HG02981 (cell line): ENCODE data around the gene SPZ1.
"Not testable (repeated sequence)": the region's sequence is repeated elsewhere in the genome, so short reads cannot be mapped to it uniquely, and the experiment has no call there.

Experiments
- ATAC-seq: cut with Tn5 transposase; IDR thresholded peaks from one replicate; pipeline ENCODE4 v1.9.1; 2021; ENCODE audit warnings: mild to moderate bottlenecking, moderate library complexity; ENCODE audit not compliant: unreplicated experiment

SPZ1 gene

DNA sequence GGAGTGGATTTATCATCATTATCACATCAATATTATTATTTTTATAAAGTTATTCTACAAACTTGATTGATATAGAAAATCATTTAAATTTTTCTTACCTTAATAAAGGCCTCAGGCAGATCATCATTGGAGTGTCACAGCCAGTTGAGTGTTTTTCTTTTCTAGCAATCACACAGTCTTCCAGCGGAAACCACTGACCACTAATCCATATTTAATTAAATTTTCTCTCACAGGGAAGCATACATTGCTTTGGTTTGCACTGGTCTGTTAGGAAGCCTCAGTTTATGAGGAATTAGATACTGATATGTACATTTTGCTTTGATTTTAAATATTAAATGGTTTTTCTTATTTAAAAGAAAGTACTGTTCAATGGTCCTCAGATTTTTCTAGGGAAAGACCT, 6.7 kb downstream of the SPZ1 start:
- ATAC-seq, result no peak

DNA sequence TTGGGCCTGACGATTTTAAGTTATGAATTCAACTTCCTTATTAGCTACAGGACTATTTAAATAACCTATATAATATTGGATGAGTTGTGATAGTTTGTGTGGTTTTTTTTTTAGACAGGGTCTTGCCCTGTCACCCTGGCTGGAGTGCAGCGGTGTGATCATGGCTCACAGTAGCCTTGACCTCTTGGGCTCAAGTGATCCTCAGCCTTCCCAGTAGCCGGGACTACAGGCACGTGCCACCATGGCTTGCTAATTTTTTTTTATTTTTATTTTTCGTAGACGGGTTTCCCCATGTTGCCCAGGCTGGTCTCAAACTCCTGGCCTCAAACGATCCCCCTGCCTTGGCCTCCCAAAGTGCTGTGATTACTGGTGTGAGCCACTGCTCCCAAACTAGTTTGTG, 17.6 kb downstream of the SPZ1 start:
- ATAC-seq, result no peak

GRCh38 chr5:80339116-80339515, 19.3 kb downstream of the SPZ1 start:
- ATAC-seq, result no peak

GRCh38 chr5:80341016-80341775, 21.4 kb downstream of the SPZ1 start:
- ATAC-seq, result no peak

DNA sequence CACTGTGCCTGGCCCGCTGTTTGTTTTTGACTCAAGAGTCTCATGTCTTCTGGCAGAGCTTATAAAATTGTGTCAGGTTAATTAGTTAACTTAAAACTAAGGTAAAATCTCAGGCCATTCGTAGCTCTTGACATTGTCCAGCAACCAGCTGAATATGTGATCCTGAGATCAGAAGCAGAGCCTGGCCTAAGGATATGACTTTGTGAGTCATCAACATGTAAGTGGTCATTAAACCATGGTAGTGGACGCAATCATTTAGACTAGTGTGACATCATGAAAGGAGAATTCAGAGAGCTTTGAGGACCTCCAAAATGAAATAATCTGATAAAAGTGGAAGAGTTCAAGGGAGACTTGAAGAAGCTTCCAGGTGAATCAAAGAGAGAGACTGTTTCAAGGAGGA, 23.3 kb downstream of the SPZ1 start:
- no peak for ATAC-seq

GRCh38 chr5:80346055-80346454, 26.3 kb downstream of the SPZ1 start:
- peak; percentile 51 for ATAC-seq

DNA sequence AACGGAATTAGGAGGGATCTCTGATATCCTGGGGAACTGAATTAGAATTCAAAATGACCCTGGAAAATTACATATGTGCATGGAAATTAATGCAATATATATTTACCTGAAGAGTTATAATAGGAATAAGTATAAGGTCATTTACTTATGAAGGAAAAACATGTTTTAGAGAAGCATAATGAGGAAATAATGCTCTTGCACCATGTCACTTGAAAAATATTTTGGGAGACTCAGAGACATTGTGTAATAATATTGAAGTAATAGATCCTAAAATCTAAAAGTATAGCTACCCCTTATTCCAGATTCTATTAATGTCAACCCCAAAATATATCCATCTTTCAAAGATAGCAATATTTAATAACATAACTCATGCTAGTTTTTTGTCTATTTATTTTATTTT, 28.4 kb downstream of the SPZ1 start:
- ATAC-seq, result no peak

GRCh38 chr5:80351019-80351418, 31.2 kb downstream of the SPZ1 start:
- ATAC-seq, result not testable (repeated sequence)

DNA sequence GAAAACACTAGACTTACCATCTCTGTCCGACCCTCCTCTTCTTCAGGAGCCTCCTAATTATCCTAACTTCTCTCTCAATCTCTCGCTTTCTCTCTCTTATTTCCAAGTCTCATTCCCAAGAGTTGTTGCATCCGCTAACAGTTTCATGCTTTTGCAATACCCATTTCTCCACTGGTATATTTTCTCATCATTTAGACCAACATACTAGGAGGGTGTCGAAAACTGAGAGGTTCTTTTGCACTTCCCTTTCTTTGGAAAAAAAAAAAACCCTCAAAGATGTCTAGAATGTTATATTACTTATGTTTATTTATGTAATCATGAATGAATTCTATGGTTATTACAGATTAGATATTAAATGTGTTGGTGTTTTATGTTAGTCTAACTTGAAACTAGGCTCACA, 35.9 kb downstream of the SPZ1 start:
- no peak for ATAC-seq

DNA sequence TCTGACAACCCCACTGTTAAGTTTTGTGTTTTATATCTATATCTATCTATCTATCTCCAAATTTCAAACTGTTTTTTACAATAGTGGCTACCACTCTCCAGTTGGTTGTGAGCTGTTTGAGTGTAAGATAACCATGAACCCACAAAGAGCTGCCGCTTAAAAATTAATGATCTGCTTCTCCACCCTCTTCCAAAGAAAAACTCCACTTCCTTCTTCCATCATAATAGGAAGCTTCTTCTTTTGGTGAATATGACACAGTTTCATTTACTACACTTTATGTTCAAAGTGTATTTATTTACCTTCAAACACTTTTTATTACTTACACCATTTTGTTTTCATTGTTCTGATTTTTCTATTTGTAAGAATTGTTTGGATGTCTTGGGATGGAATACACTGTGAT, 37.9 kb downstream of the SPZ1 start:
- ATAC-seq, result no peak

DNA sequence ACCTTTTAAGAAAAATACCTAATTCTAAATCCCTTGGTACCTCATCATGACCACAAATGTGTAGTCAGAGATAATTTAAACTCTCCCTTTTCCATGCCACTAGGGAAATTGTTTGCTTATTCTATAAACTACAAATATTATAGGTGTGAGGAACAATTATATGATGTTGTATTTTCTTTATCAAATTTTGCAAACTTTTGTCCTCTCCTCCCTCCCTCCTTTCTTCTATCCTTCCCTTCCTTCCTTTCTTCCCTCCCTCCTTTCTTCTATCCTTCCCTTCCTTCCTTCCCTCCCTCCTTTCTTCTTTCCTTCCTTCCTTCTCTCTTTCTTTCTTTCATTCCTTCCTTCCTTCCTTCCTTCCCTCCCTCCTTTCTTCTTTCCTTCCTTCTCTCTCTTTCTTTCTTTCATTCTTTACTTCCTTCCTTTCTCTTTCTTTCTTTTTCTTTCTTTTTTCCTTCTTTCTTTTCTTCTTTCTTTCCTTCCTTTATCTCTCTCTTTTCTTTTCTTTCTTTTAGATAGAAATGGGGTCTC, 41.2 kb downstream of the SPZ1 start:
- no peak for ATAC-seq

- ATAC-seq, result no peak
Measured at GRCh38 chr5:80364892-80365291, 45.1 kb downstream of the SPZ1 start.

DNA sequence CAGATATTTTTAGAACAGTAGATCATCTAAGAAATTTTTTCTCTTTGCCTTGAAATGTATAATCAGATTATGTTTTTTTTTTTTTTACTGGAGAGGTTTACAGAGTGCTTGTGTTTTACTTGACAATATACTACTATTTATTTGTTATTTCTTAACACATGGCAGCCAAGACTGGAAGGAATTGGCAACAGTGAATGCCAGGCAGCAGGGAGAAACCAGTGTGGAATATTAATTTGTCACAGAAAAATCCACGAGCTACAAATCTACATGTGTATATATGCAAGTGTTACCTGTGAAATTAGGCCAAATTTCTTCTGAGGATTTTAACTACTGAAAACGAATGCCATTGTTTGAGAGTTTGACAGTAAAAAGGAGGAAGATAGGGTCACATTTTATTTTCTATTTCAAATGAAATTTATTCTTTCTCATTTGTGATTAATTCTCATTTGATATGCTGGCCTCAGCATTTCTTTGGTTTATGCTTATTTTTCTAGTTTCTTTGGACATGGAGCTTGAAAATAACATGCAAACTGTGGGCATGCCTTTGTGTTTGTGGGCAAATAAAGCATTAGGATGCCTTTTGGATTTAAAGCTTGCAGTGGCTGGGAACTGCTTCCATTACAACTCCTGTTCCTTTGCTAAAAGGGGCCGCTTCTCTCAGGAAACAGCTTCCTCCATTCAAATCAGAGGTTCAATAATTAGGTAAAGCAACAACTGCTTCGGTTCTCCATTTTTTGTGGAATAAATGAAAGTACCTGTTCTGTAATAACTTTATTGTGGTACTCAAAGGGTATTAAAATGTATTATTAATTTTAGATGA, 49.1 kb downstream of the SPZ1 start:
- no peak for ATAC-seq

- ATAC-seq, result no peak
Measured at GRCh38 chr5:80369521-80369920, 49.7 kb downstream of the SPZ1 start.

DNA sequence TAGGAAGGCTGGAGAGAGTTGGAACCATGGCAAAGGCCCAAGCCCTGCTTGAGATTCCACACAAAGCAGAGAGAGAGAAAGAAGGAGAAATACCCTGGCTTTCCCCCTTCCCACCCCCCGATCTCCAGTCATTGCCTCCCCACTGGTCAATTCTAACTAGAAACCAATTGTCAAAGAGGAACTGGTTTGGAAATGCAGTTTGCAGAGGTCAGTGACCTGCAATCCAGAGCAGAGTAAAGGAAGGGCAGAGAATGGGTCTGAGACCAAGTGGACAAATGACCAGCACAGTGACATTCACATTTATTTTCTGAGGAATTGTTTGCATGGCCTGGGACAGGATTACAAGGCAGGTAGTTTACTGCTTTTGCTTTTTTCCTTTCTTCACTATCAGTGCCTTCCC, 50.6 kb downstream of the SPZ1 start:
- no peak for ATAC-seq
